Head of caudate nucleus (tissue), 42 donors: ENCODE data around the gene FBLN1.
A peak's percentile ranks its signal among the peaks of the same experiment; 100 is the strongest.

Experiments
- DNase-seq, 42 donors: peaks; one replicate each; pipeline versions ENCODE4 v3.0.0 to v3.0.0-alpha.2; 2020 to 2021; ENCODE audit warnings: mixed read lengths in 7 of 42
- intact Hi-C: fragments of 100-400 bp; cut with DNase I; formaldehyde crosslinking; loops from one replicate; pipeline ENCODE4 v1.15.0; 2022

The FBLN1 gene

DNA sequence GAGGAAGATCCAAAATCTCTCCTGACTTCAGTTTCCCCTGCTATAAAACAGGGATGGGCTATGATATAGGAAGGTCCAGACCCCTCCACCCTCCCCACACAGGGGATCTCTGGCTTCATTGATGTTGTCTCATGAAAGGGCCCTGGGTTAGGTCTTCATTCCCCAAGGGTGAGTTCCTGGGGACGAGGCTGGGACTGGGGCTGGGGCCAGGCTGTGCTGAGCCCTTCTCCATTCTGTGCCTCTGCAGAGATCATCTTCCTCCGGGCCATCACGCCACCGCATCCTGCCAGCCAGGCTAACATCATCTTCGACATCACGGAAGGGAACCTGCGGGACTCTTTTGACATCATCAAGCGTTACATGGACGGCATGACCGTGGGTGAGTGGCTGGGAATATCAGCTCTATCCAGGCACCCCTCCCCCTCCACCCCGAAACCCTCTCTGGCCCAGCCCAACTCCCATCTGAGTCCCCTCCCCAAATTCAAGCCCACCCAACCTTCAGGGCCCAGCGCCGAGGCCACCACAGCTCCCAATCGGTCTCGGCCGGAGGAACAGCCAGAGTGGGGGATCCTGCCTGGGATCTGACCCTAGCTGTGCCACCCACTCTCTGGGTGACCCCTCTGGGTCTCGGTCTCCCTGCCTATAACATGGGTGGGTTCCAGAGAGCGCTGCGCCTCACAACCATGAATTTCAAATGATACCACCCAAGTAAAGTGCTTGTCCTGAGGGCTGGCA lies 74.2 kb downstream of the FBLN1 start:
- intact Hi-C loops = no loop called here
- no peak for DNase-seq

DNA sequence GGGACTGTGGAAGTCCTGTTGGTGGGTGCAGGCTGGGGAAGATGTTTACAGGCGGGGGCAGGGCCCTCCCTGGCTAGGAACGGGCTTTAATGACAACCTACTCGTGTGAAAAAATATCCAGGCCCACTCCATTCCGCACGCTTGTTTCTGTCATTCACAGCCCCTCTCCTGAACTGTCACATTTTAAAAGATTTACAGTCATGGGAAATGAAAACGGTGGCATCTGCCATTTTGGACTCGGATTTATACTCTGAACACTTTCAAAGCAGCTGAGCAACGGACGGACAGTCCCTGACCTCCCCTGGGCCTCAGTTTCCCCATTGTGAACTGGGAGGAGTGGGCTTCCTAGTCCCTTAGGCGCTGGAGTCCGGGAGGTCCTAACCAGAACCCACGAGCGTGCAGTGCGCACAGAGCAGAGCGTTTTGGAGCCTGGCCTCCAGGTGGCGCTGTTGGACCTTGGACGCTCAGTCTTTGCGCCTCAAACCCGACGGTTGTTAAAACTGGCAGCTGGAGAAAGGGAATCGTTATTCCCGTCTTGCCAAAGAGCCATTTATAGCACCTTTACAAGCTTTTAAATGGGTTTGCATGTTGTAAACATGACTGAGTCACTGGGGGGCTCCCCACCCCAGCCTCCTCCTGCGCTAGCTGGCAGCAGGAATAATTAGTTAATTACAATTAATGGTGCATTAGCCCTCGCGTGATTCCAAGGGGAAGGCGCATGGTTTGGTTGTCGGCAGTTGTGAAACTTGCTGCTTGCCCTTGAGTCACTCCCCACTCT lies 75.3 kb downstream of the FBLN1 start:
- peak; percentile 72 to 93 (median 86) for DNase-seq
- intact Hi-C loops = no loop called here

DNA sequence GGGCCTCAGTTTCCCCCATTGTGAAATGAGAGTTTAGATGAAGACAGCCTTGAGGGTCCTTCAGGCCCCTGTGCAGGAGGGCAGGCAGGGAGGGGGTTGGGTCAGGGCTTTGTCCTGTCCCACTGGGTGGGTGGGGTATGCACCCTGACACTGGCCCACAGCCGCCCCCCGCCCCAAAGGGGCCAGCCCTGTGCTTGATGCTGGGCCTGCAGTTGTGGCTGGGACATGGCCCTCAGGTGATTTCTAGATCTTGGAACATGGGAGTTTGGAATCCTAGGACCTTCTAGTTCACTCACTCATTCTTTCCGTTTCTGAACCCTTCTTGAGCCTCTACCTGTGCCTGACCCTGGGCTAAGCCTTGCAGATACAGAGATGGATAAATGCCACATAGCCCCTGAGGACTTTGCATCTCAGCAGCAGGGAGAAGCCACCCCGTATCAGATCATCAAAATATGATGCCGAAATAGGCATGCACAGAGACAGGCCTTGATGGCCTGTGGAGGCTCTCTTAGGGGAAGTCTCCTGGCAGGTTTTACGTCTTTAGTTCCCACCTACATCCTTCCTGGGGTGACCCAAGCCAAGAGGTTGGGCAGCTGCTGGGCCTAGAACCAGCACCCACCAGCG lies 76.0 kb downstream of the FBLN1 start:
- intact Hi-C loops = no loop called here
- no peak for DNase-seq

DNA sequence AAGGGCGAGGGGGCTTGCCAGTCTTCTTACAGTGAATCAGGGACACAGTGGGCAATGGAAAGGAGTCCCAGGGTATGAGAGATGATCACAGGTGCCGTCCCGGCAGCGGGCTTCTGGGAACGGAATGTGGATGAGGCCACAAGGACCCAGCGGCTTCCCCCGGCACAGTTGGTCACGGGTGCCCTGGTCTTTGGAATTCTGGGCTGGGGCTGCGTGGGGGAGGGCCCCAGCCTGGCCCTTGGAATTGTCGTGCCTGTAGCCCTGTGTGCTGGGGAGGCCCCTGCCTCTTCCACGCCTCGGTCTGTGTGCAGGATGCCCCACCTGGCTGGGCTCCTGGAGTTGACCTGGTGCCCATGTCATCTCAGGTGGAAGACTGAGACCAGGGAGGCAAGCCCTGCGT lies 76.6 kb downstream of the FBLN1 start:
- DNase-seq = no peak
- intact Hi-C loops = no loop called here

DNA sequence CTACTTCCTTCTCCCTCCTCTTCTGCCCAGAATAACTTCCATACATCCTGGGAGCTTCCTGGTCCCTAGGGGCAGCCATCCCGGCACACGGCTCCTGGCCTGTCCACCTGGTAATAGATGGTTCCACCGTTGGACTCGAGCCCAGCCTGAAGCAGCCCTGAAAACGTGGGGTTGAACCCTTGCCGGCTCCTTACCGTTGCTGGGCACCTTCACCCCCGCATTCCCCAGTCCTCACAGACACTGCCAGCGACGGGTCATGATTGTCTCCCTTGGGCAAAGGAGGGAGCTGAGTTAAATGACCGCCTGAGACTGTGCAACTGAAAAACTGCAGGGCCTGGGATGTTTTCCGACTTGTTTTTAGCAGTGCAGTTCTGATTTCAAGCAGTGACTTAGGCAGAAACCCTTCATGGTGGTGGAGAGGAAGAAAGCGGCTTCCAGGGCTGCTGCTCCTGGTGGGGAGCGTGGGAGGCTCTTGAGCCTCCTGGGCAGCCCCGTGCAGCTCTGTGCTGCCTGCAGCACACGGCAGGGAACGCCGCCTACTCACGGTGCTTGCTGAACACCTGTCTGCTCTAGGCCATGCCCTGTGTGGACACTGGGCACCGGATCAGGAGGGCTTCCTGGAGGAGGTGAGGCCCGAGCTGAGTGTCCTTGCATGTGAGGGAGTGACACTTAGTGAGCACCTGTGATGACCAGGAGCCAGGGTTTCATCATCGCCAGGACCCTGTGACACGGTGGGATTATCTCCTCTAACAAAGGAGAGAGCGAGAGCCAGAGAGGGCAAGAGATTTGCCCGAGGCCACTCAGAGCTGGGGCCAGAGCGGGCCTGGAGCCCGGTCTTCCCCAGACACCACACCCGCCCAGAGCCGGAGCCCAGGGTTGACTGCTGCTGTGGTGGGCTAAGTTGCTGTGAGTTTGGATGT lies 77.4 kb downstream of the FBLN1 start:
- intact Hi-C loops = no loop called here

DNA sequence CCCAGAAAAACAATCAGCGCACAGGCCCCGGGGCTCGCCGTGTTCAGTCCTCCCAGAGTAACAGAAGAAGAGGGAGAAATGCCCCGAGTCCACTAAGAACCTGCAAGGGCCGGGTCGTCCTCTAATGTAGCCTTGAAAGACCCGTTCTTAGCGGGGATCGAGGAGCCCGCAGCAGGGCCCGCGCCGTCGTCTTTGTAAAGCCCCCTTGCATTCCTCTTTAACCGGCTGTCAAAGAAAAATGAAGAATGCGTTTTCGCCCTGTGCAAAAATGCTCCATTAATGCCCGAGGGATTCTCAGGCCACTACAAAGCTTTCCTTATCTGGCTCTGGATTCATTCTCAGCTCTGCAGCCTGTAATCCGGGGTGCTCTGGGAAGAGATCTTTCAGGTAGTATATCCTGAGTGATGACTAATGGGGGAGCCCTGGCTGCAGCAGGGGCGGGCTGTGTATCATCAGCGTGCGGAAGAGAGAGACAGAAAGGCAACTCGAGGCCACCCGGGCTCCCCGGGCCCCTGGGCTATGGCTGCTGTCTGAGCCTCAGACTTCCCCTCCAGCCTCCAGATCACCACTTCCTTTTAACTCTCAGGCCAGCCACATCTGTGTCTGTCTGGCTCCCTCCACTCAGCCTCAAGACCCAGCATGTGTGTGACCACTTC lies 78.2 kb downstream of the FBLN1 start:
- no peak for DNase-seq
- intact Hi-C loops = no loop called here

More for the DNA sequence above, 77.4 kb downstream of the FBLN1 start:
- no peak for DNase-seq

DNA sequence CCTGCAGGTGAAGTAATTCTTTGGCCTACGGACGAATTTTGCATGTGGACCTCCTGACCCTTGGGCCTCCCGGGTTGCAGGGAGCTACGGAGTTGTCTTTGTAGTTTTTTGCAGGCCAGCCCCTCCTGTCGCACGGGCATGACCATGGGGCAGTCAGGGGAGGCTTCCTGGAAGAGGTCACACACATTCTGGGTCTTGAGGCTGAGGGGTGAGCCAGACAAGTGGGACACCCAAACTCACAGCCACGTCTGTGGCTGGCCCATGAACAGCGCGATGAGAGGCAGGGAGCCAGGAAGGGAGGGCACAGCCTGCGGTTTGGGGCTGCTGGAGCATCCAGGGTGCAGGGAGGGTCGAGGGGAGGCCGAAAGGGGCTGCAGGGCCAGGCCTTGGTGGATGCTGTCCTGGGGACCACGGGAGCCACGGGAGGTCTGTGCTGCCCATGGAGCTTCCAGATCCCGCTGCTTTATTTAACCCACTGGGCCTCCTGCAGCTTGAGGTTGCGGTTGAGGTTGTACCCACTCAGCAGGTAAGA lies 78.9 kb downstream of the FBLN1 start:
- intact Hi-C loops = no loop called here
- no peak for DNase-seq

DNA sequence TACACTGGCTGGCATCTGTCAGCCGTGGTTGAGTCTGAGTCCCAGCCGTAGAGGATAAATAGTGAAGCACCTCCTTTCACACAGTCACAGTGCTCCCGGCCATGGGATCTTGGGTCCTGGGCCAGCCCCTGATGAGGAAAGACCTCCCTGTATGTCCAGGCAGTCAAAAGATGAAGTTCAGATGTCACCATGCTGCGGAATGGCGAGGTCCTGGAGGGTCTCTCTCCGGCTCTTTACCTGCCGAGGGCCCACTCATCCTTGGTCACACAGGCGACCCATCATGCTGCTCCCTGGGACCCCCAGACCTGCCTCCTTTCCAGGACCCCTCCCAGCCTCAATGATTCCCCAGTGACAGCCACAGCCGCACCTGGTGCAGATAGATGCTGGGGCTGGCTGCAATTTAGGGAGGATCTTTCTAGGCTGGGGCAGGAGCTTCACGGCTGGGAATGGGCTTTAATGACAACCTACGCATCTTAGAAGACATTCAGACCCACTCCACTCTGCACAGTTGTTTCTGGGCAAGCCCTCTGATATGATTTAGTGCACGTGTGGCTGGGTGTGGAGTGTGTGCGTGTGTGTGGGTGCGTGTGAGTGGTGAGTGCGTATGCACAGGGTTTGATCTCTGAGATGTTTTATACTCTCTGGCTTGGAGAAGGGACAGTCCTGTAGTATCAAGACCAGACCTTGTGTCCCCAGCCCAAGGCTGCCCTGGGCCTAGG lies 79.7 kb downstream of the FBLN1 start:
- DNase-seq = no peak
- intact Hi-C loops = no loop called here

DNA sequence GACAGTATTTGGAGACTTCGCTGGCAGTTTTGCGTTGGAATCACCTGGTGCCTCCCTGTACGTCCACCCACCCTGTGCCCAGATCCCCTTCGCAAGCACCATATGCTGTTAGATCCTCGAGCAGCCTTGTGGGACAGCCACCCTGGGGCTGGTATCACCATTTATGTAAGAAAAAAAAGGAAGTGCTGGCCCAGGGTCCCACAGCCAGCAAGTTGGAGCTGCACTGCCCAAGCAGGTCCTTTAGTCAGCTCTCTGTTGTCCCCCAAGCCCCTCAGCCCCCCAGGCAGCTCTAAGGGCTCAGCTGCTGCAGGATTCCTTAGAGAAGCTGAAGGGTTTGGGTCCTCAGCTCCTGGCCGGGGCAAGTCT lies 80.3 kb downstream of the FBLN1 start:
- intact Hi-C loops = no loop called here

DNA sequence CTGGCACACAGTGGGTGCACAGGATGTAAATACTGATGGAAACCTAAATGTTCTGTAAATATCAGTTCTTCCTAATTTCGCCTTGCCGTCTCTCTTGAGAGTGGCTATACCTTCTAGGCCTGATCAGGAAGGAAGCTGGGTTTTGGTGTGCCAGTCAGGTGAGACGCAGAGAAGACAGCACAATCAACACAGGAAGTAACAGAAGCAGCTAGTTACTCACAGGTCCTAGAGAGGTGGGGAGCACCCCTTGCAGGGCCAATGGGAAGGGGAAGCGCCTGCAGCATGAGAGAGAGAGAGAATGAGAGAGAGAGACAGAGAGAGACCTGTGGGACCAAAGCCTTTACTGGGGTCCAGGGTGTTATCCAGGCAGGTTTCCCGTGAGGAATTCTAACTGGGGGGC lies 80.8 kb downstream of the FBLN1 start:
- no peak for DNase-seq
- intact Hi-C loops = no loop called here

More for the DNA sequence above, 80.3 kb downstream of the FBLN1 start:
- no peak for DNase-seq

DNA sequence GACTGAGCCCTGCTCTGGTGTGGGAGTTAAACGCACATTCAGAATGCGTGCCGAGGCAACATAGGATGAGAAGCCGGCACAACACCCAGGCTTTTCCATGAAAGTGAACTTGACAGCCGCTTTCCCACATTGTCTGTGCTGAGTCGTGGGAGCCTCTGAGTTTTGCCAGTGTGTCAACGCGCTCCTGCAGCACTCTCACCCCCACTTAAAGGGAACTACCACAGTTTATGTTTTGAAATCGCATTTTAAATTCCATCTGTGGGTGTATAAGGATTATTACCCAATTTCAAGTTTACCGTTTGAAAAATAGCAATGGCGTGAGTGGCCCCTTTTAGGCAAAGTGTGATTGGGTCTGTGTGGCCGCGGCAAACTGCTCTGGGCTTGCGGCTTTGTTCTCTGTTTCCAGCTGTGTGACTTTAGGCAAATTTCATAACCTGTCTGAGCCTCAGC lies 81.5 kb downstream of the FBLN1 start:
- peak in 41 of 42 donors; percentile 26 to 89 (median 63) for DNase-seq
- intact Hi-C loops = no loop called here

DNA sequence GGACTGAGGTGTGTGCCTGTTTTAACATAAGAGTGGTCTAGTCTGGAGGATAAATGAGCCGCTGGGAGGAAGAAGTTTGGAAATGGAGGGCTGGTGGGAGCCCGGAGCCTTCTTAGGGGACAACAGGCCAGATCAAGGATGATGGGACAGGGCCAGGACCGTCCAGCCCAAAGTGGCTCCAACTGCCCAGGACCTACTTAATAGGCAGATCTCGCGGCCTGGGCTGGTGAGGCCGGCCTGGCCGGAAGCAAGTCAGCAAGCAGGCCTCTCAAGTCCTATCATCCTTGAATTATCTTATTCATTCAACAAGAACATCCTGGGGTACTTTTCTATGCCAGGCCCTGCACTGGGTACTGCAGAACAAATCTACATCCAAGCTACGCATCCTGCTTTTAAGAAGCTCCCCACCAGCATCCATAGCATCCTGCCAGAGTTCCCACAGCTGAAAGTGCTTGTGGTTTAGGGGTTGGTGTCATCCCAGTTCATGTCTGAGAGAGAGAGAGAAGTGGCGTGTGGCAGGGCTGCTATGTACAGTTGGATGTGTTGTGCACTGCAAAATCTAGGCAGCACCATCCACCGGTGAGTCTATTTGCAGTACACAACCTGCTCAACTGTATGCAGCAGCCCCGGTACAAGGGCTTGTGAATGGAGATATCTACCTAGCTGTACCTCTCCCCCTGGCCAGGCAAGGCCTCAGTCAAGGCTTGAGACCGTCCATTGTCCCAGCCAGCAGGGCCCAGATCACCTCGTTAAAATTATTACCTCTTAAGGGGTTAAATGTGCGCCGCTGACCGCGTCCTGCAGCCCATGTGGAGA lies 82.1 kb downstream of the FBLN1 start:
- DNase-seq = no peak
- intact Hi-C loops = no loop called here

DNA sequence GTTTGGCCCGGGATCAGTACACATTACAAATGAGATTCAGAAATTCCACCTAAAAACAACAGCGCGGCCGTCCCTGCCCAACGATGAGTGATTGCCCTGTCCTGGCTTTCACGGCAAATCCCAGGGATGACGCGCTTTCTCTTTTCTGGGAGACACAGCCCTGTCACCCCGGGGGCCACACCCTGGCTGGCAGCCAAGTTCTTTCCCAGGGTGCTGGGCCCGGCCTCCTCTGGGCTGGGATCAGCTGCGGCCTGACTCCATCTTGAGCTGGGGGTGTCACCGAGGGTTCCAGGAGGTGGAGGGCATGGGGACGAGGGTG lies 82.7 kb downstream of the FBLN1 start:
- intact Hi-C loops = no loop called here
- peak in 2 of 42 donors; percentile 22 to 45 for DNase-seq

DNA sequence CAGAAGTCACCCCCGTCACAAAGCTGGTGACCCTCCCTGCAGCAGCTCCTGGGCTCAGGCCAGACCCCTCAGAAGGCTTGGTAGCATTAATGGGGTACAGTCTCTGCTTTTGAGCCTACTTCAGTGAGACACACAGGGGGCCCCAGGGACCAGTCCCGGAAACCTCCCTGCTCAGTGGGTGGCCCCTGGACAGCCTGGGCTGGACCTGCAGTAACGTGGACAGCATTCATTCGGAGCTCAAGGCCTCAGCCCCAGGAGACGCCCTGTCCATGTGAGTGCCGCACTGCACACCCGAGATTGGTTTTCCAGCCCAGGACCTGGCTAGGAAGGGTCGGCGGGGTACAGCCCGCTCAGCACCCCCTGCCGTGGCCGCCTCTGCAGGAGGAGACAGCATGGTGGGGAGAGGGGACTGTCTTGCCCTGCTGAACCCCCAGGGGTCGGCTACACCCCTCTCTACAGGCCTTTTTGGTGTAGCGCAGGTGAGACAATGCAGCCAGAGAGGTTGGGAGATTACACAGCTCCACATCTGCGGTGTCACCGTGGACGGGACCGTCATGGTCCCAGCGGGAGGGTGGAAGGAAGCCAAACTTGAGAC lies 83.4 kb downstream of the FBLN1 start:
- no peak for DNase-seq
- intact Hi-C loops = no loop called here

DNA sequence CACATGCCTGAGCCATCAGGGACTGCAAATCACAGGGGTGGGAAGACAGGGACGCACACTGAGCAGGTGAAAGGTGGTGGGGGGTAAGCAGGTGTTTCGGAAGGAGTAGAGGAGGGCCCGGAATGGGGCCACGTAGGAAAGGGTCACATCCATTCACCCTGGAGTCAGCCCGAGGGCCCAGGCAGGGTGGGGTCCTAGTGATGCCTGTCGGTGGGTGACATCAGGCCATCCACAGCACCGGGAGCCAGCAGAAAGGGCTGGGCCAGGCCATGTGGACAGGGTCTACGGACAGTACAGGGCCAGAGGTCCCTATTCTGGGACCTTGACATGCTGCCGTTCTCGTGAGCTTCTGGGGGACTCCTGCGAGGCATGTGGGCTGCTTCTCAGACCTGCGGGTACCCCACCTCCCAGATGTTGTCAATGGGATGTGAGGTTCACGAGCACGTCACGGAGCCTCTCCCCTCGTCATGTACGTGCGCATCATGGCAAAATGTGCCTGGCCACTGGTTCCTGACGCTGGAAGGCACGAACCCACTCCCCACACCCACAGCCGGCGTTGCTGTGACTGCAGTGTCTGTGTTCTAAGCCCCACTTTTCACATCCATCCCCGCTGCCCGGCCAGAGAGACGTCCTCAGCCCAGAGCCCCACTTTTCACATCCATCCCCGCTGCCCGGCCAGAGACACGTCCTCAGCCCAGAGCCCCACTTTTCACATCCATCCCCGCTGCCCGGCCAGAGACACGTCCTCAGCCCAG lies 84.1 kb downstream of the FBLN1 start:
- no peak for DNase-seq
- intact Hi-C loops = no loop called here
